ENCODE data around the gene OXCT1. TPM values are rescaled to one million over a fixed set of nuclear protein-coding genes. Genes with fewer than 3 reads are reported as not detected.

OXCT1 gene
- total and polyA plus RNA-seq, 2 of the 8 experiments (the other 6 are each of a cell fraction or from before 2014, with no cell fraction given): 10.1 to 28.2 TPM

GRCh38 chr5:41869724-41870626, at the start of gene OXCT1 (continued):
- TF ChIP-seq, protein P1, sequence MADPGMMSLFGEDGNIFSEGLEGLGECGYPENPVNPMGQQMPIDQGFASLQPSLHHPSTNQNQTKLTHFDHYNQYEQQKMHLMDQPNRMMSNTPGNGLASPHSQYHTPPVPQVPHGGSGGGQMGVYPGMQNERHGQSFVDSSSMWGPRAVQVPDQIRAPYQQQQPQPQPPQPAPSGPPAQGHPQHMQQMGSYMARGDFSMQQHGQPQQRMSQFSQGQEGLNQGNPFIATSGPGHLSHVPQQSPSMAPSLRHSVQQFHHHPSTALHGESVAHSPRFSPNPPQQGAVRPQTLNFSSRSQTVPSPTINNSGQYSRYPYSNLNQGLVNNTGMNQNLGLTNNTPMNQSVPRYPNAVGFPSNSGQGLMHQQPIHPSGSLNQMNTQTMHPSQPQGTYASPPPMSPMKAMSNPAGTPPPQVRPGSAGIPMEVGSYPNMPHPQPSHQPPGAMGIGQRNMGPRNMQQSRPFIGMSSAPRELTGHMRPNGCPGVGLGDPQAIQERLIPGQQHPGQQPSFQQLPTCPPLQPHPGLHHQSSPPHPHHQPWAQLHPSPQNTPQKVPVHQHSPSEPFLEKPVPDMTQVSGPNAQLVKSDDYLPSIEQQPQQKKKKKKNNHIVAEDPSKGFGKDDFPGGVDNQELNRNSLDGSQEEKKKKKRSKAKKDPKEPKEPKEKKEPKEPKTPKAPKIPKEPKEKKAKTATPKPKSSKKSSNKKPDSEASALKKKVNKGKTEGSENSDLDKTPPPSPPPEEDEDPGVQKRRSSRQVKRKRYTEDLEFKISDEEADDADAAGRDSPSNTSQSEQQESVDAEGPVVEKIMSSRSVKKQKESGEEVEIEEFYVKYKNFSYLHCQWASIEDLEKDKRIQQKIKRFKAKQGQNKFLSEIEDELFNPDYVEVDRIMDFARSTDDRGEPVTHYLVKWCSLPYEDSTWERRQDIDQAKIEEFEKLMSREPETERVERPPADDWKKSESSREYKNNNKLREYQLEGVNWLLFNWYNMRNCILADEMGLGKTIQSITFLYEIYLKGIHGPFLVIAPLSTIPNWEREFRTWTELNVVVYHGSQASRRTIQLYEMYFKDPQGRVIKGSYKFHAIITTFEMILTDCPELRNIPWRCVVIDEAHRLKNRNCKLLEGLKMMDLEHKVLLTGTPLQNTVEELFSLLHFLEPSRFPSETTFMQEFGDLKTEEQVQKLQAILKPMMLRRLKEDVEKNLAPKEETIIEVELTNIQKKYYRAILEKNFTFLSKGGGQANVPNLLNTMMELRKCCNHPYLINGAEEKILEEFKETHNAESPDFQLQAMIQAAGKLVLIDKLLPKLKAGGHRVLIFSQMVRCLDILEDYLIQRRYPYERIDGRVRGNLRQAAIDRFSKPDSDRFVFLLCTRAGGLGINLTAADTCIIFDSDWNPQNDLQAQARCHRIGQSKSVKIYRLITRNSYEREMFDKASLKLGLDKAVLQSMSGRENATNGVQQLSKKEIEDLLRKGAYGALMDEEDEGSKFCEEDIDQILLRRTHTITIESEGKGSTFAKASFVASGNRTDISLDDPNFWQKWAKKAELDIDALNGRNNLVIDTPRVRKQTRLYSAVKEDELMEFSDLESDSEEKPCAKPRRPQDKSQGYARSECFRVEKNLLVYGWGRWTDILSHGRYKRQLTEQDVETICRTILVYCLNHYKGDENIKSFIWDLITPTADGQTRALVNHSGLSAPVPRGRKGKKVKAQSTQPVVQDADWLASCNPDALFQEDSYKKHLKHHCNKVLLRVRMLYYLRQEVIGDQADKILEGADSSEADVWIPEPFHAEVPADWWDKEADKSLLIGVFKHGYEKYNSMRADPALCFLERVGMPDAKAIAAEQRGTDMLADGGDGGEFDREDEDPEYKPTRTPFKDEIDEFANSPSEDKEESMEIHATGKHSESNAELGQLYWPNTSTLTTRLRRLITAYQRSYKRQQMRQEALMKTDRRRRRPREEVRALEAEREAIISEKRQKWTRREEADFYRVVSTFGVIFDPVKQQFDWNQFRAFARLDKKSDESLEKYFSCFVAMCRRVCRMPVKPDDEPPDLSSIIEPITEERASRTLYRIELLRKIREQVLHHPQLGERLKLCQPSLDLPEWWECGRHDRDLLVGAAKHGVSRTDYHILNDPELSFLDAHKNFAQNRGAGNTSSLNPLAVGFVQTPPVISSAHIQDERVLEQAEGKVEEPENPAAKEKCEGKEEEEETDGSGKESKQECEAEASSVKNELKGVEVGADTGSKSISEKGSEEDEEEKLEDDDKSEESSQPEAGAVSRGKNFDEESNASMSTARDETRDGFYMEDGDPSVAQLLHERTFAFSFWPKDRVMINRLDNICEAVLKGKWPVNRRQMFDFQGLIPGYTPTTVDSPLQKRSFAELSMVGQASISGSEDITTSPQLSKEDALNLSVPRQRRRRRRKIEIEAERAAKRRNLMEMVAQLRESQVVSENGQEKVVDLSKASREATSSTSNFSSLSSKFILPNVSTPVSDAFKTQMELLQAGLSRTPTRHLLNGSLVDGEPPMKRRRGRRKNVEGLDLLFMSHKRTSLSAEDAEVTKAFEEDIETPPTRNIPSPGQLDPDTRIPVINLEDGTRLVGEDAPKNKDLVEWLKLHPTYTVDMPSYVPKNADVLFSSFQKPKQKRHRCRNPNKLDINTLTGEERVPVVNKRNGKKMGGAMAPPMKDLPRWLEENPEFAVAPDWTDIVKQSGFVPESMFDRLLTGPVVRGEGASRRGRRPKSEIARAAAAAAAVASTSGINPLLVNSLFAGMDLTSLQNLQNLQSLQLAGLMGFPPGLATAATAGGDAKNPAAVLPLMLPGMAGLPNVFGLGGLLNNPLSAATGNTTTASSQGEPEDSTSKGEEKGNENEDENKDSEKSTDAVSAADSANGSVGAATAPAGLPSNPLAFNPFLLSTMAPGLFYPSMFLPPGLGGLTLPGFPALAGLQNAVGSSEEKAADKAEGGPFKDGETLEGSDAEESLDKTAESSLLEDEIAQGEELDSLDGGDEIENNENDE (IDR thresholded peaks at IDR 0.05; ENCODE audit: insufficient replicate concordance, low read length): no peak
- TF ChIP-seq HDAC2 (IDR thresholded peaks at IDR 0.05; ENCODE audit: borderline replicate concordance in 1 of 2, low read depth in 2 of 2, low read length in 2 of 2): no peak
- no peak for TF ChIP-seq CTBP2 (IDR thresholded peaks at IDR 0.05; ENCODE audit: borderline replicate concordance, insufficient read depth, insufficient read length, low read length)
- peak; percentile 91 for TF ChIP-seq POLR2AphosphoS5 (IDR thresholded peaks at IDR 0.05; ENCODE audit: low read depth, low read length)
- no peak for TF ChIP-seq EGR1 (IDR thresholded peaks at IDR 0.05; ENCODE audit: borderline replicate concordance, low read depth, low read length)
- TF ChIP-seq SIN3A (conservative IDR thresholded peaks at IDR 0.05 in 1 of 2, IDR thresholded peaks at IDR 0.05 in 1 of 2; ENCODE audit: low read depth in 1 of 2, low read length in 2 of 2): peak in 1 of 2 experiments; percentile 43; a peak in 1 of 4 replicates
- TF ChIP-seq MAFK (IDR thresholded peaks at IDR 0.05; ENCODE audit: low read depth, low read length): no peak
- peak; percentile 61 for TF ChIP-seq TAF7 (optimal IDR thresholded peaks at IDR 0.05; ENCODE audit: borderline replicate concordance, low read depth, low read length)

Measured in H1 (cell line).